ENCODE results near the gene CLASP1. TPM values are rescaled to one million over a fixed set of nuclear protein-coding genes. Genes with fewer than 3 reads are reported as not detected.

The CLASP1 gene
- total RNA-seq, 1 experiment from 2014 or later: 49.2 TPM

GRCh38 chr2:121527009-121527682, 122.1 kb downstream of the CLASP1 start:
- Histone ChIP-seq H3K36me3 (ENCODE audit: control insufficient read depth, insufficient read depth, low read length) (peaks cover 8% of the 10 kb centered on the region; the same call in 1 of the 2 replicates), H3K4me3 (ENCODE audit: low read depth in 2 of 2, low read length in 2 of 2) (no peak overlapping the region), H3K4me1 (ENCODE audit: control insufficient read depth, insufficient read depth, low read length) (peaks cover 16% of the 10 kb centered on the region), H3K27ac (ENCODE audit: low read length) (no peak overlapping the region), H3K9me3 (ENCODE audit: control insufficient read depth, insufficient read depth, low read depth, low read length) (no peaks in the 10 kb centered on the region), H3K27me3 (ENCODE audit: control insufficient read depth, insufficient read depth, low read length) (no peaks in the 10 kb centered on the region)
- TF ChIP-seq TCF7L2 (IDR thresholded peaks at IDR 0.05; ENCODE audit: low read depth, low read length) (no peak), POLR2AphosphoS5 (IDR thresholded peaks at IDR 0.05; ENCODE audit: low read depth, low read length) (no peak), REST (IDR thresholded peaks at IDR 0.05; ENCODE audit: insufficient read depth in 1 of 2, low read depth in 2 of 2, low read length in 1 of 2) (no peak), SIN3A (IDR thresholded peaks at IDR 0.05; ENCODE audit: borderline replicate concordance, insufficient read depth, low read depth, low read length) (no peak)
- TF ChIP-seq, protein P1, sequence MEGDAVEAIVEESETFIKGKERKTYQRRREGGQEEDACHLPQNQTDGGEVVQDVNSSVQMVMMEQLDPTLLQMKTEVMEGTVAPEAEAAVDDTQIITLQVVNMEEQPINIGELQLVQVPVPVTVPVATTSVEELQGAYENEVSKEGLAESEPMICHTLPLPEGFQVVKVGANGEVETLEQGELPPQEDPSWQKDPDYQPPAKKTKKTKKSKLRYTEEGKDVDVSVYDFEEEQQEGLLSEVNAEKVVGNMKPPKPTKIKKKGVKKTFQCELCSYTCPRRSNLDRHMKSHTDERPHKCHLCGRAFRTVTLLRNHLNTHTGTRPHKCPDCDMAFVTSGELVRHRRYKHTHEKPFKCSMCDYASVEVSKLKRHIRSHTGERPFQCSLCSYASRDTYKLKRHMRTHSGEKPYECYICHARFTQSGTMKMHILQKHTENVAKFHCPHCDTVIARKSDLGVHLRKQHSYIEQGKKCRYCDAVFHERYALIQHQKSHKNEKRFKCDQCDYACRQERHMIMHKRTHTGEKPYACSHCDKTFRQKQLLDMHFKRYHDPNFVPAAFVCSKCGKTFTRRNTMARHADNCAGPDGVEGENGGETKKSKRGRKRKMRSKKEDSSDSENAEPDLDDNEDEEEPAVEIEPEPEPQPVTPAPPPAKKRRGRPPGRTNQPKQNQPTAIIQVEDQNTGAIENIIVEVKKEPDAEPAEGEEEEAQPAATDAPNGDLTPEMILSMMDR (IDR thresholded peaks at IDR 0.05): no peak
- ChIA-PET CTCF (no interaction called here), POLR2A (no interaction called here)
- intact Hi-C loops (cut with micrococcal nuclease; ENCODE audit: unreplicated experiment): no loop called here
- no peak for DNase-seq (ENCODE audit: low read depth, low spot score)
- no TSS peak for BruUV-seq (replicated peaks)
- in situ Hi-C loops (cut with HindIII; ENCODE audit: low pct_unique_long_range_greater_than_20kb, low sequenced_read_pairs): no loop called here
- ATAC-seq: no peak

GRCh38 chr2:121524685-121525425, 124.4 kb downstream of the CLASP1 start:
- BruUV-seq (replicated peaks): no TSS peak
- Histone ChIP-seq H3K36me3 (ENCODE audit: control insufficient read depth, insufficient read depth, low read length) (peaks cover 8% of the 10 kb centered on the region; the same call in 1 of the 2 replicates), H3K4me3 (ENCODE audit: low read depth in 2 of 2, low read length in 2 of 2) (no peak overlapping the region), H3K4me1 (ENCODE audit: control insufficient read depth, insufficient read depth, low read length) (peaks cover 12% of the 10 kb centered on the region), H3K27ac (ENCODE audit: low read length) (no peak overlapping the region), H3K9me3 (ENCODE audit: control insufficient read depth, insufficient read depth, low read depth, low read length) (no peaks in the 10 kb centered on the region), H3K27me3 (ENCODE audit: control insufficient read depth, insufficient read depth, low read length) (no peaks in the 10 kb centered on the region)
- TF ChIP-seq, protein P1 (IDR thresholded peaks at IDR 0.05): no peak
- TF ChIP-seq TCF7L2 (IDR thresholded peaks at IDR 0.05; ENCODE audit: low read depth, low read length) (no peak), REST (IDR thresholded peaks at IDR 0.05; ENCODE audit: insufficient read depth in 1 of 2, low read depth in 2 of 2, low read length in 1 of 2) (no peak), POLR2AphosphoS5 (IDR thresholded peaks at IDR 0.05; ENCODE audit: low read depth, low read length) (no peak), SIN3A (IDR thresholded peaks at IDR 0.05; ENCODE audit: borderline replicate concordance, insufficient read depth, low read depth, low read length) (no peak)
- DNase-seq (ENCODE audit: low read depth, low spot score) (no peak), ATAC-seq (no peak)
- in situ Hi-C loops (cut with HindIII; ENCODE audit: low pct_unique_long_range_greater_than_20kb, low sequenced_read_pairs) (no loop called here), intact Hi-C loops (cut with micrococcal nuclease; ENCODE audit: unreplicated experiment) (no loop called here)
- POLR2A ChIA-PET: no interaction called here
- CTCF ChIA-PET: no interaction called here
